HEK293 (cell line): Measurements from ENCODE around the gene ARHGAP28.

Experiments
- AEBP2 ChIP-seq: fragments of 450-650 bp; formaldehyde crosslinking; IDR thresholded peaks from 2 replicates; pipeline ENCODE4 v1.5.1; 2016; ENCODE audit warnings: missing biosample characterization, missing genetic modification characterization, borderline replicate concordance
- CTCF ChIP-seq: fragments of 450-650 bp; formaldehyde crosslinking; IDR thresholded peaks from 2 replicates; pipeline ENCODE4 v1.5.1; 2016; ENCODE audit warnings: missing biosample characterization, missing genetic modification characterization
- GLI2 ChIP-seq: fragments of 450-650 bp; formaldehyde crosslinking; IDR thresholded peaks from 2 replicates; pipeline ENCODE4; 2017; ENCODE audit warnings: missing biosample characterization, missing genetic modification characterization, low read depth, borderline replicate concordance
- IKZF3 ChIP-seq: fragments of 450-650 bp; IDR thresholded peaks from 2 replicates; pipeline ENCODE4 v1.5.0; 2018; ENCODE audit warnings: missing biosample characterization, mild to moderate bottlenecking, missing genetic modification characterization, moderate library complexity
- MZF1 ChIP-seq: fragments of 450-650 bp; formaldehyde crosslinking; IDR thresholded peaks from 2 replicates; pipeline ENCODE4 v1.5.1; 2017; ENCODE audit warnings: missing biosample characterization, missing genetic modification characterization, borderline replicate concordance
- OSR2 ChIP-seq: fragments of 450-650 bp; formaldehyde crosslinking; IDR thresholded peaks from 2 replicates; pipeline ENCODE4 v1.5.1; 2016; ENCODE audit warnings: missing biosample characterization, missing genetic modification characterization
- OVOL3 ChIP-seq: fragments of 450-650 bp; formaldehyde crosslinking; IDR thresholded peaks from 2 replicates; pipeline ENCODE4 v1.5.1; 2016; ENCODE audit warnings: missing biosample characterization, missing genetic modification characterization
- PRDM4 ChIP-seq: fragments of 450-650 bp; formaldehyde crosslinking; IDR thresholded peaks from 2 replicates; pipeline ENCODE4 v1.5.1; 2017; ENCODE audit warnings: missing biosample characterization, missing genetic modification characterization
- WT1 ChIP-seq: fragments of 450-650 bp; formaldehyde crosslinking; IDR thresholded peaks from 2 replicates; pipeline ENCODE4 v1.5.1; 2016; ENCODE audit warnings: missing biosample characterization, missing genetic modification characterization
- ZFP41 ChIP-seq: fragments of 450-650 bp; formaldehyde crosslinking; IDR thresholded peaks from 2 replicates; pipeline ENCODE4 v1.5.1; 2016; ENCODE audit warnings: missing biosample characterization, missing genetic modification characterization, borderline replicate concordance
- ZNF169 ChIP-seq: fragments of 450-650 bp; formaldehyde crosslinking; IDR thresholded peaks from 2 replicates; pipeline ENCODE4 v1.5.1; 2016; ENCODE audit warnings: missing biosample characterization, missing genetic modification characterization
- ZNF239 ChIP-seq: fragments of 450-650 bp; formaldehyde crosslinking; IDR thresholded peaks from 2 replicates; pipeline ENCODE4 v1.5.1; 2016; ENCODE audit warnings: missing biosample characterization, missing genetic modification characterization
- ZNF302 ChIP-seq: fragments of 450-650 bp; formaldehyde crosslinking; IDR thresholded peaks from 2 replicates; pipeline ENCODE4 v1.5.1; 2016; ENCODE audit warnings: missing biosample characterization, missing genetic modification characterization, low read depth
- ZNF335 ChIP-seq: fragments of 450-650 bp; formaldehyde crosslinking; conservative IDR thresholded peaks from 2 replicates; pipeline ENCODE4 v1.5.1; 2016; ENCODE audit warnings: missing biosample characterization, missing genetic modification characterization
- ZNF350 ChIP-seq: fragments of 450-650 bp; formaldehyde crosslinking; IDR thresholded peaks from 2 replicates; pipeline ENCODE4 v1.5.0; 2017; ENCODE audit warnings: missing biosample characterization, mild to moderate bottlenecking, missing genetic modification characterization
- ZNF449 ChIP-seq: fragments of 450-650 bp; formaldehyde crosslinking; IDR thresholded peaks from 2 replicates; pipeline ENCODE4 v1.5.1; 2017; ENCODE audit warnings: missing biosample characterization, mild to moderate bottlenecking, missing genetic modification characterization, moderate library complexity
- ZNF513 ChIP-seq: fragments of 450-650 bp; IDR thresholded peaks from 2 replicates; pipeline ENCODE4 v1.5.1; 2018; ENCODE audit warnings: missing biosample characterization, missing genetic modification characterization
- ZNF518A ChIP-seq: fragments of 450-650 bp; formaldehyde crosslinking; conservative IDR thresholded peaks from 2 replicates; pipeline ENCODE4 v1.5.1; 2016; ENCODE audit warnings: low read depth, missing biosample characterization, missing genetic modification characterization
- ZNF549 ChIP-seq: fragments of 450-650 bp; IDR thresholded peaks from 2 replicates; pipeline ENCODE4 v1.5.1; 2018; ENCODE audit warnings: missing biosample characterization, missing genetic modification characterization, mild to moderate bottlenecking, inconsistent platforms, moderate library complexity
- ZNF580 ChIP-seq: fragments of 450-650 bp; formaldehyde crosslinking; IDR thresholded peaks from 2 replicates; pipeline ENCODE4 v1.5.1; 2016; ENCODE audit warnings: missing biosample characterization, missing genetic modification characterization
- ZNF600 ChIP-seq: fragments of 450-650 bp; formaldehyde crosslinking; IDR thresholded peaks from 2 replicates; pipeline ENCODE4 v1.5.1; 2016; ENCODE audit warnings: missing biosample characterization, missing genetic modification characterization
- ZNF768 ChIP-seq: fragments of 450-650 bp; formaldehyde crosslinking; IDR thresholded peaks from 2 replicates; pipeline ENCODE4 v1.5.1; 2018; ENCODE audit warnings: missing biosample characterization, mild to moderate bottlenecking, missing genetic modification characterization
- ZSCAN30 ChIP-seq: fragments of 450-650 bp; IDR thresholded peaks from 2 replicates; pipeline ENCODE4 v1.5.1; 2018; ENCODE audit warnings: missing biosample characterization, mild to moderate bottlenecking, missing genetic modification characterization, moderate library complexity
- ZXDB ChIP-seq: fragments of 450-650 bp; formaldehyde crosslinking; IDR thresholded peaks from 2 replicates; pipeline ENCODE4 v1.5.1; 2016; ENCODE audit warnings: missing biosample characterization, missing genetic modification characterization

Gene ARHGAP28

GRCh38 chr18:6866552-6867085, 137.1 kb downstream of the ARHGAP28 start (continued):
- 0 out of 2 replicates have a peak, but pooled peaks have one; percentile 21 for TF ChIP-seq ZXDB (tag by site-specific recombination)
- TF ChIP-seq ZNF518A (tag by site-specific recombination), result no peak
- TF ChIP-seq ZNF335, result no peak
- no peak for TF ChIP-seq ZFP41
- peak; percentile 85 for TF ChIP-seq OSR2 (tag by site-specific recombination)
- no peak for TF ChIP-seq ZNF449 (tag by site-specific recombination)
- 0 out of 2 replicates have a peak, but pooled peaks have one; percentile 41 for TF ChIP-seq ZSCAN30 (tag by site-specific recombination)
- peak; percentile 96 for TF ChIP-seq PRDM4
- no peak for TF ChIP-seq ZNF580 (tag by site-specific recombination)
- TF ChIP-seq ZNF513 (tag by site-specific recombination), result no peak
- no peak for TF ChIP-seq ZNF600
- peak; percentile 66 for TF ChIP-seq WT1 (tag by site-specific recombination)
- TF ChIP-seq ZNF768, result no peak
- TF ChIP-seq IKZF3 (tag by site-specific recombination), result peak; percentile 51
- TF ChIP-seq ZNF549 (tag by site-specific recombination), result no peak
- 0 out of 2 replicates have a peak, but pooled peaks have one; percentile 32 for TF ChIP-seq OVOL3
- no peak for TF ChIP-seq ZNF302 (tag by site-specific recombination)
- peak; percentile 49; the same call in 1 of the 2 replicates for TF ChIP-seq MZF1
- peak; percentile 37; the same call in 1 of the 2 replicates for TF ChIP-seq GLI2 (tag by site-specific recombination)
- no peak for TF ChIP-seq CTCF (tag by site-specific recombination)
- no peak for TF ChIP-seq ZNF239 (tag by site-specific recombination)
- no peak for TF ChIP-seq AEBP2 (tag by site-specific recombination)
- no peak for TF ChIP-seq ZNF169 (tag by site-specific recombination)
- TF ChIP-seq ZNF350, result 0 out of 2 replicates have a peak, but pooled peaks have one; percentile 9
